HG02970 (cell line): ENCODE measurements around the gene DPEP1.
"Not testable (repeated sequence)": the region's sequence is repeated elsewhere in the genome, so short reads cannot be mapped to it uniquely, and the experiment has no call there.

ENCODE experiments used
- ATAC-seq: cut with Tn5 transposase; IDR thresholded peaks from one replicate; pipeline ENCODE4 v1.9.1; 2021; ENCODE audit warnings: mild to moderate bottlenecking, moderate library complexity, moderate number of reproducible peaks; ENCODE audit not compliant: unreplicated experiment, low FRiP score

DPEP1 gene

DNA sequence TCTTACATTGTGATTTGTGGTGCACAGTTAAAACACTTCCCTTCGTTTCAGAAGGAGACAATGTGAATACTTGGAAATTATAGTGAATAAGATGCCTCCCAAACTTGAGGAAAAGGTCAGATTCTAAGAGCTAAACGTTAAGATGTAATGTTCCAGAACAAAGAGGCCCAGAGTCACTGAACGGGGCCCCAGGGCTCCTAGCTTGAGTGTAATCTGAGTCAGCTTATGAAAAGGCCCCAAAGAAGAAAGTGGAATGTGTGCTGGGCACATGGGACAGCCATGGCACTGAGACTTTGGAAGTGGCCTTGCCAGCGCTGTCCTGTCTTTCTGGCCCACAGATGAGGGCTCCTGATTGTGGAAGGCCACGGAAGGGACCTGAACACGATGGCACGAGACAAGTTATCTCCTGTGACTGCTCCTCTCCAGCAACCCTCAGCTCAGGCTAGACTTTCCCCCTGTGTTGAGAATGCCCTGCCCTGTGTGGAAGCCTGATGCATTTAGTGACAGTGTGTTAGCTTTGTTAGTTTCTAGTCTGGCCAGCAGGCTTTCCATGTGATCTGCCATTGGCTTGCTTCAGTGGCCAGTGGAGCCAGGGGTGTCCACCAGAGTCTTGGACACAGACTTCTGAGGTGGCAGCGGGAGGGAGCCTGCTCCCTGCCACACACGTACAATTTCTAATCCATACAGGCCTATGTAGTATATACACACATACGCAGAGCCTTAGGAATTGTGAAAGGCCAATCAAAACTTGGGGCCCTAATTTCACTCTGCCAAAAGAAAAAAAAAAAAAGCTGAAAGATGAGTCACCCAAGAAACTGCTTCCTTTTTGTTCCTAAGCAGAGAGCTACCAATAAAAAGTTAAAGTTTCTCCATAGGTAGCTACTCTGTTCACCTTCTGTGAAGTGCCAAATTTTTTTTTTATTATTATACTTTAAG, 57.3 kb downstream of the DPEP1 start:
- ATAC-seq = no peak

- not testable (repeated sequence) for ATAC-seq
Measured at GRCh38 chr16:89671565-89671964, 58.1 kb downstream of the DPEP1 start.

DNA sequence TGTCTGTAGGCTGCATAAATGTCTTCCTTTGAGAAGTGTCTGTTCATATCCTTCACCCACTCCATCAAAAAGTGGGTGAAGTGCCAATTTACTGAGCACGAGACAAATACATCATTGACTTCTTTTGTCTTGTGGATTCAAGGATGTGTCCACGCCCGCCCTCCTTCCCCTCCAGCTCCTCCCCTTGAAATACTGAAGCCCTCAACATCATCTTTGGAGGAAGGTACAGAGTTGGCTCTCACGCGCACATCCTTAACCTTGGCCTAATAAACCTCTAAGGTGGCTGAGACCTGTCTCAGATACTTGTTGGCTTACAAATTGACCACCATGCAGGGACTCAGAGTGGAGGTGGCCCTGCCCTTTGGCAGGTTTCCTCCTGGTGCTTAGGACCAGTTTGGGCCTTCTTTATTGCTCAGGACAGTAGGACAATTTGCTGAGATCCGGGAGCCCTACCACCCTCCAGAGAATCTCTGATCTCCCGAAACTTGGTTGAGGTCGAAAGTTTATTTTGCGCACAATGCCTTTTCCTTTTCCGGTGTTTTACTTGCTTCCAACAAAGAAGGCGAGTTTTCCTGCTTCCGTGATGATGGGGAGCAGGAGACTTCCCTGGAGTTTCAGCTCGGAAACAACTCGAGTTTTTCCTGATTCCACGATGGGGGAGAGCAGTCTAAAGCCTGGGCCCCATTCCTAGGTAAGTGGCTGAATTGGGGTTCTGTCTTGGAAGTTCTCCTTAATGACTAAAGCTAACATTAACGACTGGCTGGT, 58.9 kb downstream of the DPEP1 start:
- ATAC-seq = no peak

GRCh38 chr16:89678258-89678657, 64.8 kb downstream of the DPEP1 start:
- ATAC-seq = no peak

GRCh38 chr16:89685916-89686315, 72.5 kb downstream of the DPEP1 start:
- no peak for ATAC-seq

DNA sequence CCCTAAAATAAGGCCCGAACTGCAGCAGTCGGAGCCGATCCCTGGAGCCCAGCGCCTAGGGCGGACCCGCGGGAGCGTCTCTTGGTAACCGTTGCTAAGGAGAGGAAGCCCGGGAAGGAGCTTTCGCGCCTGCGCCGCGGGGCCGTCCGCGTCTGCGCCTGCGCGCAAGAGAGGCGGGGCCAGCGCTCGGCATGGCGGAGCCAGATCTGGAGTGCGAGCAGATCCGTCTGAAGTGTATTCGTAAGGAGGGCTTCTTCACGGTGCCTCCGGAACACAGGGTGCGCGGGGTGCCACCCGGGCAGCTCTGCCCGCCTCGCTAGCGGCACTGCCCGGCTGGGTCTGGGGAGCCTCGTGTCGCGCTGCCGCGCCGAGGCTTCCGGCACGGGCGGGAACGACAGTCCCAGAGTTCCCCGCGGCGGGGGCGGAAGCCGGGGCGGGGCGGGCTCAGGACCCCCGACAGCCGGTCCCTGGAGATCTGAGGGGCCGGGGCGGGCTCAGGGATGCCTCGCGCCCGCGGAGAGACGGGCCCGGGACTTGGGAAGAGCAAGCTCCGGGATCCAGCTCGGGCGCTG, 73.2 kb downstream of the DPEP1 start, which contains the start of gene CDK10:
CDK10 (plus strand) TSS at position 170 of the 572 bp plus-strand sequence; CDS start at position 192, 22 bp downstream.
- peak; percentile 84 for ATAC-seq

GRCh38 chr16:89687092-89687940, 73.9 kb downstream of the DPEP1 start:
- peak; percentile 39 for ATAC-seq
